ENCODE measurements around the gene RBM17. TPM values are rescaled to one million over a fixed set of nuclear protein-coding genes. Genes with fewer than 3 reads are reported as not detected.

Gene RBM17
- total and polyA plus RNA-seq, 10 of the 15 experiments (the other 5 are each of a cell fraction or from before 2014, with no cell fraction given), result 28.4 to 181 (median 83.9) TPM

DNA sequence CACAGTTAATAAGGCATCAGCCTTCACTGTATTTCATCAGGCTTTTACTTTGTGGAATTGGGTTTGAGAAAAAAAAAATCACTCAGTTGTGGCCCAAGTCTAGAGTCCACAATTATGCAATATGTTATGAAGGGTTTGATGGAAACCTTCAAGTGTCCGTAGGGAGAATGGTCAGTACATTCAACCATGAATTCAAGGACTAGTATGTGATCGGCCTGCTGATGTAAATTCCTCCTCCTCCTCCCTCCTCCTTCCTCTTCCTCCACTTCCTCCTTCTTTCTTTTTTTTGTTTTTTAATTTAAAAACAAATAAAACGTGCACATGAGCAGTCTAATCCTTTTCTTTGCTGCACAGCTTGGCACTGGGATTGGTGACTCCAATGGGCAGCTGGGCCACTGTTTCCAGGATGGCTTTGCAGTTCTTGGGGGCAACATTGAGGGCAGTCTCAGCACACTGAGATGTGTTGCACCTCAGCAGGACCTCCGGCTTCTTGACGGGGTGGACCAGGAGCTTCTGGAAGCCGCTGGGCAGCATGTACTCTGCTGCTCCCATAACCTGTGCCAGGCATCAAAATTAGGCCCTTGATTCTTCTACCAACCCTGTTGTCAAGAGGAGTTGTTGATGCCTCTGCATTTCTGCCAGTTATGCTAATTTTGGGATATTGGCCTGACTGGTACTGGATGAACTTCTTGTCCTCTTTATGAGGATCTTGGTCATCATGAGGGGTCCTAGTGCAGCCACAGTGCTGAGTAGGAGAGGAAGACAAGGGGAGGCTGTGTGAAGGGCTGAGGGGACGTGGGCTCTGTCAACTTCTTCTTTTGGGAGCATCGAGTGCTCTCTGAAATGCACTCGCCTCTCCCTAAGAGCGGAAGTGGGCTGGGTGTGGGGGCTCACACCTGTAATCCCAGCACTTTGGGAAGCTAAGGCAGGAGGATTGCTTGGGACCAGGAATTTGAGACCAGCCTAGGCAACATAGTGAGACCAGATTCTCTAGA lies 17.4 kb upstream of the RBM17 start:
- H3K27me3 ChIP-seq (replicated peaks in 1 of 2; ENCODE audit: control insufficient read depth in 2 of 2, insufficient read depth in 2 of 2, low read length in 1 of 2), result no peaks in the 10 kb centered on the region; a peak in 2 of 4 replicates
- H3K4me1 ChIP-seq (ENCODE audit: control insufficient read depth, insufficient read depth, low read length), result peaks cover 30% of the 10 kb centered on the region
- H3K79me2 ChIP-seq (ENCODE audit: control insufficient read depth, insufficient read depth, low read length), result no peaks in the 10 kb centered on the region
- SMC1A ChIA-PET (ENCODE audit: uncharacterized antibody, unreplicated experiment), result interaction anchor here (0.6 to 6.9 kb wide), 9 partner anchors 10 to 233 kb away, joined by 3 to 66 read pairs (median 6); partner anchors contain the start of gene IL2RA
- RAD21 ChIA-PET (ENCODE audit: unreplicated experiment), result interaction anchor here (1.0 to 1.9 kb wide), 7 partner anchors 14 to 95 kb away, joined by 3 to 7 read pairs (median 5); no protein-coding TSS in a partner anchor
- peak overlapping the region; percentile 71 for H3K27ac ChIP-seq (ENCODE audit: control insufficient read depth, insufficient read depth)
- ATAC-seq (peak; percentile 11), DNase-seq (ENCODE audit: low read depth, low spot score) (no peak), FAIRE-seq (no peak)
- peak overlapping the region; percentile 65 for H3K4me2 ChIP-seq (ENCODE audit: control insufficient read depth, insufficient read depth)
- POLR2A ChIA-PET, result interaction anchor here (0.5 to 1.4 kb wide), 2 partner anchors 8 to 510 kb away, joined by 5 to 11 read pairs; no protein-coding TSS in a partner anchor
- TF ChIP-seq SPI1 (IDR thresholded peaks at IDR 0.05; ENCODE audit: borderline replicate concordance, insufficient read depth, low read depth, low read length) (peak; percentile 29; the same call in 1 of the 2 replicates), BMI1 (IDR thresholded peaks at IDR 0.05; ENCODE audit: borderline replicate concordance) (no peak), EED (IDR thresholded peaks at IDR 0.05; ENCODE audit: low read depth) (peak; percentile 30; the same call in 1 of the 2 replicates), ESRRA (IDR thresholded peaks at IDR 0.05; ENCODE audit: low read length) (no peak)
- WGBS (ENCODE audit: insufficient coverage, insufficient replicate concordance, low lambda C conversion rate, missing lambda C conversion rate), result 72% methylated on average over 10 of the region's 10 CpGs
- no peaks in the 10 kb centered on the region for H4K20me1 ChIP-seq (ENCODE audit: control insufficient read depth, insufficient read depth)
- H3K36me3 ChIP-seq (ENCODE audit: control insufficient read depth in 2 of 2, insufficient read depth in 2 of 2, low read length in 1 of 2), result no peaks in the 10 kb centered on the region
- H2AFZ ChIP-seq (ENCODE audit: control insufficient read depth, low read depth, low read length), result peak overlapping the region; percentile 54
- CTCF ChIA-PET, result interaction anchor here (1.0 to 4.5 kb wide), 7 partner anchors 12 to 608 kb away, joined by 3 to 53 read pairs (median 5); no protein-coding TSS in a partner anchor
- intact Hi-C loops (cut with micrococcal nuclease; ENCODE audit: unreplicated experiment) (no loop called here), in situ Hi-C loops (cut with MboI) (no loop called here)
- no TSS peak for BruUV-seq (replicated peaks)
- H3K4me3 ChIP-seq, result peak overlapping the region; percentile 56; the same call in 1 of the 2 replicates
- peak overlapping the region; percentile 53; the same call in 1 of the 2 replicates for H3K9ac ChIP-seq (ENCODE audit: control insufficient read depth, insufficient read depth, low read length)
- H3K9me3 ChIP-seq (replicated peaks; ENCODE audit: control insufficient read depth, insufficient read depth, low read length), result no peaks in the 10 kb centered on the region
